HepG2 (cell line): Measurements from ENCODE around the gene RANBP3. TPM values are rescaled to one million over a fixed set of nuclear protein-coding genes. Genes with fewer than 3 reads are reported as not detected.
A peak's percentile ranks its signal among the peaks of the same experiment; 100 is the strongest.

Experiments
- ATAC-seq: fragments of 200-7000 bp; cut with Tn5 transposase; 3 replicates; pipeline ENCODE4 v1.9.1; 2020; ENCODE audit warnings: mild to moderate bottlenecking, moderate library complexity
- BruUV-seq: library from RNA; stranded (reverse); fragments of 400-500 nt; replicated peaks from 2 replicates; lab custom pipeline; 2021; lab: Mats Ljungman, UMichigan
- CTCF ChIA-PET: fragments of 300-600 bp; formaldehyde crosslinking; extraction: SDS; loops from one replicate; lab custom pipeline; 2021; ENCODE audit warnings: low total read pairs, inconsistent platforms, low intra/inter-chr PET ratio; lab: Yijun Ruan, JAX
- POLR2A ChIA-PET: fragments of 350-600 bp; sonication (Branson Sonifier 250); formaldehyde crosslinking; loops from one replicate; lab custom pipeline; 2020; ENCODE audit warnings: antibody characterized with exemption, inconsistent platforms; lab: Yijun Ruan, JAX
- DNase-seq: peaks from one replicate; pipeline ENCODE4 v3.0.0-alpha.2; 2015; ENCODE audit warnings: low spot score
- FAIRE-seq: peaks from 3 replicates; lab custom pipeline; 2011; peaks lifted over from hg19 to GRCh38; lab: Jason Lieb, UNC
- H2AFZ ChIP-seq: one replicate; pipeline ENCODE4 v1.6.1; 2011; ENCODE audit warnings: low read length, inconsistent platforms
- H3K27ac ChIP-seq: fragments of 300-600 bp; 3 replicates; pipeline ENCODE4 v1.8.0; 2011; ENCODE audit warnings: mixed run types, mild to moderate bottlenecking, mixed read lengths, low read length, inconsistent platforms; ENCODE audit not compliant: insufficient read depth; ENCODE audit errors: extremely low read length
- H3K27me3 ChIP-seq, 2 experiments: fragments of 200-600 bp in 1 of 2; 2 replicates in 1 of 2; 3 replicates in 1 of 2; pipeline versions ENCODE4 v1.6.0 to v1.8.0; 2011; ENCODE audit warnings: low read length in 2 of 2, mild to moderate bottlenecking in 2 of 2, moderate library complexity in 2 of 2, inconsistent platforms in 1 of 2; ENCODE audit not compliant: insufficient read depth in 2 of 2, control insufficient read depth in 1 of 2
- H3K36me3 ChIP-seq, 2 experiments: fragments of 200-600 bp in 1 of 2; replicated peaks in 1 of 2; 2 replicates in 1 of 2; 3 replicates in 1 of 2; pipeline versions ENCODE4 v1.5.1 to v1.8.0; 2011; ENCODE audit warnings: low read length in 2 of 2, inconsistent platforms in 1 of 2; ENCODE audit not compliant: insufficient read depth in 2 of 2, control insufficient read depth in 1 of 2
- H3K4me1 ChIP-seq: 2 replicates; pipeline ENCODE4 v1.5.1; 2012; ENCODE audit warnings: low read length, inconsistent platforms; ENCODE audit not compliant: insufficient read depth
- H3K4me2 ChIP-seq: 2 replicates; pipeline ENCODE4 v1.6.0; 2011; ENCODE audit warnings: low read depth, low read length, inconsistent platforms
- H3K4me3 ChIP-seq, 3 experiments: fragments of 200-600 bp in 1 of 3; sonication (generic), shearing (Covaris generic) in 1 of 3; replicated peaks in 1 of 3; 2 replicates each; pipeline ENCODE4 v1.5.1; 2011 to 2016; ENCODE audit warnings: low read length in 3 of 3, inconsistent platforms in 2 of 3, low read depth in 2 of 3, mild to moderate bottlenecking in 2 of 3, control low read depth in 1 of 3, mixed read lengths in 1 of 3; ENCODE audit not compliant: insufficient read depth in 1 of 3
- H3K79me2 ChIP-seq: one replicate; pipeline ENCODE4 v1.6.1; 2011; ENCODE audit warnings: low read length, inconsistent platforms; ENCODE audit not compliant: insufficient read depth
- H3K9ac ChIP-seq: 2 replicates; pipeline ENCODE4 v1.6.0; 2011; ENCODE audit warnings: mild to moderate bottlenecking, low read depth, low read length, inconsistent platforms; ENCODE audit not compliant: insufficient read depth
- H3K9me3 ChIP-seq: 2 replicates; pipeline ENCODE4 v1.5.1; 2012; ENCODE audit warnings: mild to moderate bottlenecking, low read length
- H4K20me1 ChIP-seq: 2 replicates; pipeline ENCODE4 v1.6.0; 2011; ENCODE audit warnings: inconsistent platforms, mild to moderate bottlenecking, low read length, moderate library complexity; ENCODE audit not compliant: insufficient read depth
- AGO2 ChIP-seq: fragments of 200-400 bp; formaldehyde crosslinking; optimal IDR thresholded peaks from 2 replicates; pipeline ENCODE3; 2017; ENCODE audit warnings: mild to moderate bottlenecking, low read depth, low read length, moderate library complexity
- POLR2G ChIP-seq: fragments of 200-400 bp; formaldehyde crosslinking; IDR thresholded peaks from 2 replicates; pipeline ENCODE4 v1.6.1; 2018; ENCODE audit warnings: mild to moderate bottlenecking, low read depth, low read length, moderate library complexity
- SYNCRIP ChIP-seq: fragments of 200-400 bp; formaldehyde crosslinking; IDR thresholded peaks from 2 replicates; pipeline ENCODE4 v1.6.1; 2018; ENCODE audit warnings: mild to moderate bottlenecking, low read depth, low read length; ENCODE audit not compliant: insufficient read depth
- ZNF383 ChIP-seq: sonication (generic); formaldehyde crosslinking; IDR thresholded peaks from 2 replicates; pipeline ENCODE4 v1.4.0; 2020; ENCODE audit warnings: missing genetic modification reagents, mild to moderate bottlenecking, borderline replicate concordance
- ZNF784 ChIP-seq: sonication (generic); formaldehyde crosslinking; IDR thresholded peaks from 2 replicates; pipeline ENCODE4 v1.5.1; 2020; ENCODE audit warnings: missing genetic modification reagents, mild to moderate bottlenecking, borderline replicate concordance
- WGBS: methylation state at CpG from one replicate; pipeline ENCODE4 v1.1.6; 2017; ENCODE audit warnings: low lambda C conversion rate; 5-methylcytosine and 5-hydroxymethylcytosine counted together
- in situ Hi-C: cut with HindIII; loops from 2 replicates; pipeline ENCODE4 v1.10.0; 2017; ENCODE audit warnings: low pct_unique_long_range_greater_than_20kb; ENCODE audit not compliant: extremely low pct_ligation_motif_present
- intact Hi-C: fragments of 100-400 bp; cut with micrococcal nuclease; formaldehyde crosslinking; loops from one replicate; pipeline ENCODE4 v1.10.0; 2022; ENCODE audit not compliant: unreplicated experiment
- polyA plus RNA-seq, 8 experiments: library from polyadenylated mRNA; depleted of rRNA in 3 of 8; stranded (reverse) in 7 of 8; unstranded in 1 of 8; fragments of >200 nt; fragmentation: Illumina TruSeq in 4 of 8; extraction: Trizol in 4 of 8; gene quantifications; 2 replicates each; pipeline versions ENCODE4 v1.2.1 to v1.2.3, GENCODE V29; 2011 to 2016; ENCODE audit warnings: low read depth in 4 of 8, missing spikeins in 1 of 8, mixed read lengths in 1 of 8; ENCODE audit not compliant: insufficient read depth in 1 of 8
- total RNA-seq, 5 experiments: library from RNA; depleted of rRNA; stranded (reverse); fragments of >200 nt; fragmentation: Illumina TruSeq; extraction: Trizol; gene quantifications; 2 replicates each; pipeline ENCODE4 v1.2.3, GENCODE V29; 2016; ENCODE audit warnings: low read depth in 1 of 5
- TF ChIP-seq, protein P1 (sequence below): sonication (generic); formaldehyde crosslinking; IDR thresholded peaks from 2 replicates; pipeline ENCODE4 v1.5.1; 2020; ENCODE audit warnings: missing genetic modification reagents, mild to moderate bottlenecking, borderline replicate concordance

The RANBP3 gene
- total and polyA plus RNA-seq, 2 of the 13 experiments (the other 11 are each of a cell fraction or from before 2014, with no cell fraction given), result 39.5 to 149 TPM

GRCh38 chr19:5921516-5922160 lies 56.3 kb downstream of the RANBP3 start:
- POLR2A ChIA-PET, result no interaction called here
- Histone ChIP-seq H3K4me1 (no peaks in the 10 kb centered on the region), H3K4me2 (no peak overlapping the region), H3K9ac (no peak overlapping the region), H3K4me3 (no peak overlapping the region), H3K27ac (no peak overlapping the region), H3K9me3 (no peaks in the 10 kb centered on the region), H3K79me2 (no peaks in the 10 kb centered on the region), H3K36me3 (peaks cover 61 to 94% of the 10 kb centered on the region in 2 experiments), H2AFZ (no peak overlapping the region), H3K27me3 (no peaks in the 10 kb centered on the region; a peak in 1 of 5 replicates), H4K20me1 (no peaks in the 10 kb centered on the region)
- TF ChIP-seq, protein P1, sequence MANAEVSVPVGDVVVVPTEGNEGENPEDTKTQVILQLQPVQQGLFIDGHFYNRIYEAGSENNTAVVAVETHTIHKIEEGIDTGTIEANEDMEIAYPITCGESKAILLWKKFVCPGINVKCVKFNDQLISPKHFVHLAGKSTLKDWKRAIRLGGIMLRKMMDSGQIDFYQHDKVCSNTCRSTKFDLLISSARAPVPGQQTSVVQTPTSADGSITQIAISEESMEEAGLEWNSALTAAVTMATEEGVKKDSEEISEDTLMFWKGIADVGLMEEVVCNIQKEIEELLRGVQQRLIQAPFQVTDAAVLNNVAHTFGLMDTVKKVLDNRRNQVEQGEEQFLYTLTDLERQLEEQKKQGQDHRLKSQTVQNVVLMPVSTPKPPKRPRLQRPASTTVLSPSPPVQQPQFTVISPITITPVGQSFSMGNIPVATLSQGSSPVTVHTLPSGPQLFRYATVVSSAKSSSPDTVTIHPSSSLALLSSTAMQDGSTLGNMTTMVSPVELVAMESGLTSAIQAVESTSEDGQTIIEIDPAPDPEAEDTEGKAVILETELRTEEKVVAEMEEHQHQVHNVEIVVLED (CRISPR knock-in tag), result no peak
- TF ChIP-seq POLR2G, result 0 out of 2 replicates have a peak, but pooled peaks have one; percentile 12
- no peak for ATAC-seq
- 98% methylated on average over 21 of the region's 21 CpGs for WGBS
- no peak for DNase-seq
- intact Hi-C loops (no loop called here), in situ Hi-C loops (no loop called here)
- CTCF ChIA-PET, result no interaction called here
- no TSS peak for BruUV-seq
- FAIRE-seq, result no peak

GRCh38 chr19:5918463-5919079 lies 59.4 kb downstream of the RANBP3 start:
- POLR2A ChIA-PET, result no interaction called here
- Histone ChIP-seq H3K79me2 (no peaks in the 10 kb centered on the region), H3K4me3 (no peak overlapping the region), H3K27me3 (no peaks in the 10 kb centered on the region), H3K9ac (no peak overlapping the region), H2AFZ (no peak overlapping the region), H3K4me2 (no peak overlapping the region), H4K20me1 (no peaks in the 10 kb centered on the region), H3K9me3 (no peaks in the 10 kb centered on the region), H3K27ac (no peak overlapping the region), H3K4me1 (peaks cover 28% of the 10 kb centered on the region), H3K36me3 (peaks cover 37 to 69% of the 10 kb centered on the region in 2 experiments)
- WGBS, result 95% methylated on average over 7 of the region's 20 CpGs
- ATAC-seq, result no peak
- CTCF ChIA-PET, result no interaction called here
- no peak for FAIRE-seq
- BruUV-seq, result no TSS peak
- no peak for DNase-seq
- TF ChIP-seq ZNF383 (CRISPR knock-in tag) (no peak), AGO2 (peak; percentile 66), ZNF784 (CRISPR knock-in tag) (no peak), SYNCRIP (no peak)
- intact Hi-C loops, result no loop called here
- in situ Hi-C loops, result no loop called here
